Right hindlimb (tissue), 1 donor: Measurements from ENCODE around the gene SORL1.

ENCODE experiments used
- DNase-seq: peaks from one replicate; pipeline ENCODE4 v3.0.0-alpha.2; 2018

SORL1 gene

GRCh38 chr11:121426476-121427399 is 25.4 kb upstream of the SORL1 start:
- DNase-seq: peak; percentile 31

- DNase-seq: no peak
Measured at GRCh38 chr11:121427400-121427744, 24.7 kb upstream of the SORL1 start.

- no peak for DNase-seq
Measured at GRCh38 chr11:121429556-121429955, 22.6 kb upstream of the SORL1 start.

GRCh38 chr11:121431820-121432526 is 20.1 kb upstream of the SORL1 start:
- DNase-seq: no peak

GRCh38 chr11:121435132-121435531 is 17.0 kb upstream of the SORL1 start:
- no peak for DNase-seq

- no peak for DNase-seq
Measured at GRCh38 chr11:121435551-121436511, 16.3 kb upstream of the SORL1 start.

- no peak for DNase-seq
Measured at GRCh38 chr11:121437018-121437685, 15.0 kb upstream of the SORL1 start.

GRCh38 chr11:121437686-121438078 is 14.4 kb upstream of the SORL1 start:
- no peak for DNase-seq

- DNase-seq: no peak
Measured at GRCh38 chr11:121439337-121439736, 12.8 kb upstream of the SORL1 start.

GRCh38 chr11:121439759-121440158 is 12.4 kb upstream of the SORL1 start:
- DNase-seq: no peak

GRCh38 chr11:121441521-121441920 is 10.6 kb upstream of the SORL1 start:
- DNase-seq: no peak

GRCh38 chr11:121443688-121444275 is 8.3 kb upstream of the SORL1 start:
- no peak for DNase-seq

- DNase-seq: no peak
Measured at GRCh38 chr11:121444526-121444925, 7.6 kb upstream of the SORL1 start.

GRCh38 chr11:121445071-121445768 is 6.9 kb upstream of the SORL1 start:
- no peak for DNase-seq

- DNase-seq: peak; percentile 61
Measured at GRCh38 chr11:121446752-121447156, 5.4 kb upstream of the SORL1 start.

GRCh38 chr11:121448011-121448410 is 4.1 kb upstream of the SORL1 start:
- no peak for DNase-seq

GRCh38 chr11:121448431-121448941 is 3.6 kb upstream of the SORL1 start:
- no peak for DNase-seq

- DNase-seq: no peak
Measured at GRCh38 chr11:121449123-121449522, 3.0 kb upstream of the SORL1 start.

- no peak for DNase-seq
Measured at GRCh38 chr11:121449626-121450025, 2.5 kb upstream of the SORL1 start.

- no peak for DNase-seq
Measured at GRCh38 chr11:121450401-121450800, 1.7 kb upstream of the SORL1 start.
